ENCODE results near the gene LRRC70.
"Not testable (repeated sequence)": the region's sequence is repeated elsewhere in the genome, so short reads cannot be mapped to it uniquely, and the experiment has no call there.

LRRC70 gene

DNA sequence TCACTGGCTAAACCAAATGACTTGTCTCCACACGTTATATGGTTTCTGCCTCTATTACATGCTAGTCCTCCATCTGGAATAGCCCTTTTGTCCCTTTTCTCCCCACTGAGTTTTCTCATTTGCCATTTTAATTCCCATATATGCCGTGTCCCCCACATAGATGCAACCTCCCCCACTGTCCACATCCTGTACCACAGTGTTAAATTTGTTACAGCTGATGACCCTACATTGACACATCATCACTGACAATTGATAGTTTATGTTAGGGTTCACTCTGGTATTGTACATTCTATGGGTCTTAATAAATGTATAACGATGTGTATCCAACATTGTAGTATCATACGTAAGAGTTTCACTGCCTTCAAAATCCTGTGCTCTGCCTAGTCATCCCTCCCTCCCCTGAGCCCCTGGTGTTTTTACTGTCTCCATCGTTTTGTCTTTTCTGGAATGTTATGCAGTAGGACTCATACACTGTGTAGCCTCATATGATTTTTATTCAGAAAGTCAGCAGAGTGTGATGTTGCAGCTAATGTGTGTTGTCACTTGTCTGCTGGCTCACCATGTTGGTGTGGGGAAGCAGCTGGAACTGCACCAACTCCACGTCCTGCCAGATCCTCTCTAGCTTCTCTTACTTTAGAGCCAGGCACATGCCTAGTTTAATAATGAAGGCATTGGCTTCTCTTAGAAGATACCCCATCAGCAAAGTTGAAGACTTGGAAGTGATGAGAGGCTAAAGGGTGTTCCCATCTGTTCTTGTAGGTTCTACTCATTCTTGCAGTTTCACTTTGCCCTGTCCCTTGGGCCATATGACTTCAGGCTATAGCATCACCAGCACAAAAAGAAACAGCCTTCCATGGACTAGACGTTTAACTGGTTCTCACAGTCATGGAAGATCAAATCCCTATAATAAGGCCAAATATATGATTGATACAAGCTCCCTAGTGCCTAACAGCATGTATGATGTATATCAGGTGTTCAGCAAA is 30.2 kb downstream of the LRRC70 start:
- no peak for DNase-seq

DNA sequence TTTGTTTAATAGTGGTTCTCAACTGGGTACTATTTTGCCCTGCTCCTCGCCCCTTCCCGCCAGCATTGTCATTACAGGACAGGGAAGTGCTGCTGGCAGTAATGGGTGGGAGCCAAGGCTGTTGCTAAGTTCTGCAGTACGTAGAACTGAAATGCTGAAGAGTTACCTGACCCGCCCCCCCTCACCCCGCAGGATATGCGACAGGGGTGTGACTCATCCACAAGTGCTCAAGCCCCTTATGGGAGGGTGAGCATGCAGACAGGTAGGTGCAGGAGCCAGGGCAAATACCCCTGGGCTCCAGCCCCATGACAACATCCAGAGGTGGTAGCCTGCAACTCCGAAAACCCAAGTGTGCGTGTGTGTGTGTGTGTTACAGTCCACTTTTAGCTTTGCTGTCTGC is 35.7 kb downstream of the LRRC70 start:
- no peak for DNase-seq

DNA sequence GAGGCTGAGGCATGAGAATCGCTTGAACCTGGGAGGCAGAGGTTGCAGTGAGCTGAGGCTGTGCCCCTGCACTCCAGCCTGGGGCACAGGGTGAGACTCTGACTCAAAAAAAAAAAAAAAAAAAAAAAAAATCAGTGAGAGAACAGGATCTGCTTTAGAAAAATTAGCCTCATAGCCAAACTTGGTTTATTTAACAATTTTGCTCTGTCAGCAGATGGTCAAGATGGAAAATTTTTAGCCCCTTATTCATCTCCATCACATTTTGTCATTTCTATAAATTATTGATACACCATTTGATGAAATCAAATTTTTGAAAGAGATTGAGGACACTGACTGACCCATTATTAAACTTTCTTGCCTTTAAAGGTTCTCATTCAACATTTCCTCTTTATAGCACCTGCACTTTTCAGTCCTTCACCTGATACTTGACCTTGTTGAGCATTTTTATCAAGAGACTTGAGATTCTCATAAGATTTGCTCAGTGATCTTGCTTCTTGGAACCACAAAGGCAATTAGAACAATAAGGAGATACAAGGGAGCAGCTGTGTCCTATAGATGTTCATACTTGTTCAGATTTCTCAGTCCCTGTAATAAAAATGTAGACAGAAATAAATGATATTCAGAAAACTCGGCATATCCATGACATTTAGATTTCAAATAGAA is 38.1 kb downstream of the LRRC70 start:
- DNase-seq: no peak

DNA sequence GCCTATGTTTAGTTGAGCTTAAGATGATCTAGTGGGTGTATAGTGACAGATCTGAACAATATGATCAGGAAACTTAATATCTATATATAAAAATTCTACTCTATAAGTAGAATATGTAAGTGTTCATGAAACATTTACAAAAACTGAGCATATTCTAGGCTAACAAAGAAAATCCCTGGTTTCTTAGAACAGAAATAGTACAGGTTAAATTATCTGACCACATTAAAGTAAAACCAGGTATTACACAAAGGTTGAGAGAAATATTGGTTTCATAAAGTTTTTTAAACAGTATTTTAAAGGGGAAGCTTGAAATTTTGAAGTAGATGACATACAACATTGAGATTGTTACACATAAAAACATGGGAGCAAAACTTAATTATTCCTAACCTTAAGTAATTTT is 39.3 kb downstream of the LRRC70 start:
- no peak for DNase-seq

DNA sequence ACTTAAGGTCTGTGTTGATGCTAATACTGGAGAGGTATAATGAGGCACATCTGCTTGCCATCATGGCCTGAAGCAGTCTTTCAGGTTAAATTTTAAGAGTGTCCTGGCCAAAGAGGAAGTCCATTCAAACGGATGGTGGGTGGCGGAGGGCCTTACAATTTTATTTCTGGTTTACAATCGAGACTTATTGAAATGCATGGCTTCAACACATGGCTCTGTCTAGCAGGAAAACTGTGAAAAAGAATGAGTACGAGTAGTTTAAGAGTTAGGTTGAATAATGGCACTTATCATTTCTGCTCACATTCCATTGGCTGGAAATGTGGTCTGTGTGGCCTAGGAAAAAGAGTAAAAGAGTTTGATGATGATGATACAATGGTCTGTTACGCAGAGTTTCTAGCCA is 42.1 kb downstream of the LRRC70 start:
- no peak for DNase-seq

- DNase-seq: no peak
Observed at GRCh38 chr5:62621280-62621679, 42.7 kb downstream of the LRRC70 start.

- DNase-seq: no peak
Observed at GRCh38 chr5:62623271-62623670, 44.7 kb downstream of the LRRC70 start.

DNA sequence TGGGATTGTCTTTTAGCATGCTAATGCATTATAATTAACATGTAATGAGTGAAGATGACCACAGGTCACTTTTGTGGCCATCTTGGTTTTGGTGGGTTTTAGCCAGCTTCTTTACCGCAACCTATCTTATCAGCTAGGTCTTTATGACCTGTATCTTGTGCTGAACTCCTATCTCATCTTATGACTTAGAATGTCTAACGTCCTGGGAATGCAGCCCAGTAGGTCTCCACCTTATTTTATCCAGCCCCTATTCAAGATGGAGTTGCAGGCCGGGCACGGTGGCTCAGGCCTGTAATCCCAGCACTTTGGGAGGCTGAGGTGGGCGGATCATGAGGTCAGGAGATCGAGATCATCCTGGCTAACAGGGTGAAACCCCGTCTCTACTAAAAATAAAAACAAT is 45.8 kb downstream of the LRRC70 start:
- not testable (repeated sequence) for DNase-seq

DNA sequence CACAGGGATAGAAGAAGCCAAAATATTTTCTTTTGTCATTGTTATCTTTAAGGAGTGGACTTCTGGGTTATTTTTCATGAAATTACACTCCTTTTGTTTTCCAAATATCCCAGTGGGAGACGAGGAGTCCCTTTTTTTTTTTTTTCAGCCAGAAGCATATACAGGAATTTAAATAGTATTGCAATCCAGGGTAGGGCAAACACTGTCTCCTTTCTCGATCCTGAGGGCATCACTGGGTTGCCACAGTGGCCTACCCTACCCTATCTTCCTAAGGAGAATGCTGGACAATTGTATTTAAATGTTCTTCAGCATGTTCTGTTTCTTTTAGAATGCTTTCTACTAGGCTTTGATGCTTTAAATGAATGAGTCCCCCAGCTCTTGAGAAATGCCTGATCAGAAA is 47.9 kb downstream of the LRRC70 start:
- DNase-seq: no peak

- DNase-seq: no peak
Observed at GRCh38 chr5:62627121-62627520, 48.5 kb downstream of the LRRC70 start.

DNA sequence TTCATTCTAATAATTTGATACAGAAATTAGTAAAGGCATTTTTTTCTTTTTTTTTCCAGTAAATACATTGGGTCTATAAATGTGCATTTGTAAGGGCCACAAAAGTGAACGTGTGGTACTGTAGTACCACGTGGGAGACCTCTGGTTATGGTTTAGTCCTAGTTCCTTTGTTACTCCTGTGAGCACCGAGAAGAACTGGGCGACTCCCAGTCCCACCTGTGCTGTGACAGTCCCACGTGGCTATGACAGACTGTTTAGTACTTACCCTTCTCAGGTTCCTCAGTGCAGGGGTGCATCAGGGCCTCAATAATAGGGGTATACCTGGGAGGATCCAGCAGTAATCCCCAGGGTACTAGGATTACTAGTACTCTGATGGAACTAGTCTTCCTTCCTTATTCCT is 49.3 kb downstream of the LRRC70 start:
- DNase-seq: no peak
